PC-3 (cell line): ENCODE results near the gene C1D. TPM values are rescaled to one million over a fixed set of nuclear protein-coding genes. Genes with fewer than 3 reads are reported as not detected.
A peak's percentile ranks its signal among the peaks of the same experiment; 100 is the strongest.

Experiments used
- ATAC-seq: fragments of 200-7000 bp; cut with Tn5 transposase; 2 replicates; pipeline ENCODE4 v1.9.1; 2020; ENCODE audit warnings: mild to moderate bottlenecking, moderate library complexity
- BruUV-seq: library from RNA; stranded (reverse); fragments of 400-500 nt; replicated peaks from 2 replicates; lab custom pipeline; 2021; lab: Mats Ljungman, UMichigan
- CTCF ChIA-PET: fragments of 300-600 bp; sonication (Branson Sonifier 250); formaldehyde crosslinking; loops from one replicate; lab custom pipeline; 2022; ENCODE audit warnings: antibody characterized with exemption; lab: Charles Lee
- POLR2A ChIA-PET: fragments of 300-600 bp; sonication (Branson Sonifier 250); formaldehyde crosslinking; loops from one replicate; lab custom pipeline; 2022; ENCODE audit warnings: antibody characterized with exemption; ENCODE audit not compliant: unreplicated experiment; lab: Charles Lee
- DNase-seq: peaks from one replicate; pipeline ENCODE4 v3.0.0-alpha.2; 2015
- H2AFZ ChIP-seq: fragments of 300-600 bp; sonication (generic); 2 replicates; pipeline ENCODE4 v1.6.0; 2016; ENCODE audit warnings: antibody characterized with exemption, low read length
- H3F3A ChIP-seq: fragments of 300-600 bp; sonication (generic); one replicate; pipeline ENCODE4 v1.6.0; 2017; ENCODE audit warnings: antibody characterized with exemption, low read length, control low read depth, mild to moderate bottlenecking; ENCODE audit not compliant: unreplicated experiment
- H3K27ac ChIP-seq: fragments of 300-600 bp; sonication (generic); 2 replicates; pipeline ENCODE4 v1.5.1; 2016; ENCODE audit warnings: mild to moderate bottlenecking, low read length
- H3K27me3 ChIP-seq: fragments of 300-600 bp; sonication (generic); 2 replicates; pipeline ENCODE4 v1.6.1; 2016; ENCODE audit warnings: low read length, mixed read lengths
- H3K36me3 ChIP-seq: fragments of 300-600 bp; sonication (generic); 2 replicates; pipeline ENCODE4 v1.6.1; 2016; ENCODE audit warnings: low read depth, mixed run types, low read length, mixed read lengths
- H3K4me1 ChIP-seq: fragments of 300-600 bp; sonication (generic); 2 replicates; pipeline ENCODE4 v1.5.1; 2016; ENCODE audit warnings: low read length; ENCODE audit not compliant: insufficient read depth
- H3K4me2 ChIP-seq: fragments of 300-600 bp; sonication (generic); 2 replicates; pipeline ENCODE4 v1.6.0; 2016; ENCODE audit warnings: low read length
- H3K4me3 ChIP-seq: fragments of 300-600 bp; sonication (generic); 2 replicates; pipeline ENCODE4 v1.5.1; 2016; ENCODE audit warnings: mild to moderate bottlenecking, low read length, mixed read lengths
- H3K79me2 ChIP-seq: fragments of 300-600 bp; sonication (generic); 2 replicates; pipeline ENCODE4 v1.6.1; 2017; ENCODE audit warnings: low read length, mixed read lengths
- H3K9ac ChIP-seq: fragments of 300-600 bp; sonication (generic); 2 replicates; pipeline ENCODE4 v1.6.0; 2016; ENCODE audit warnings: mild to moderate bottlenecking, low read length
- H3K9me2 ChIP-seq: fragments of 300-600 bp; sonication (generic); replicated peaks from 2 replicates; pipeline ENCODE4 v1.6.1; 2016; ENCODE audit warnings: mixed run types, low read length, mixed read lengths
- H3K9me3 ChIP-seq: fragments of 300-600 bp; sonication (generic); 2 replicates; pipeline ENCODE4 v1.6.1; 2016; ENCODE audit warnings: low read length, mixed read lengths
- H4K20me1 ChIP-seq: fragments of 300-600 bp; sonication (generic); 2 replicates; pipeline ENCODE4 v1.6.1; 2016; ENCODE audit warnings: low read length, mixed read lengths
- EZH2 ChIP-seq: fragments of 300-600 bp; sonication (generic); IDR thresholded peaks from one replicate; pipeline ENCODE4 v1.6.1; 2017; ENCODE audit warnings: antibody characterized with exemption, mild to moderate bottlenecking, low read length; ENCODE audit not compliant: unreplicated experiment
- EZH2phosphoT487 ChIP-seq: fragments of 300-600 bp; sonication (generic); IDR thresholded peaks from 2 replicates; pipeline ENCODE4 v1.6.1; 2018; ENCODE audit warnings: mild to moderate bottlenecking, antibody characterized with exemption, low read length, borderline replicate concordance
- intact Hi-C: fragments of 100-400 bp; cut with micrococcal nuclease; formaldehyde crosslinking; loops from 2 replicates; pipeline ENCODE4 v1.9.0; 2023
- total RNA-seq: library from RNA; depleted of rRNA; stranded (reverse); fragments of >200 nt; gene quantifications from 2 replicates; pipeline ENCODE4 v1.2.3, GENCODE V29; 2014
- TF ChIP-seq, protein P1 (sequence below): fragments of 300-600 bp; sonication (generic); conservative IDR thresholded peaks from 2 replicates; pipeline ENCODE4 v1.5.1; 2017; ENCODE audit warnings: antibody characterized with exemption, low read depth, mild to moderate bottlenecking, low read length

Gene C1D
- total RNA-seq, 1 experiment from 2014 or later, result 19.1 TPM

DNA sequence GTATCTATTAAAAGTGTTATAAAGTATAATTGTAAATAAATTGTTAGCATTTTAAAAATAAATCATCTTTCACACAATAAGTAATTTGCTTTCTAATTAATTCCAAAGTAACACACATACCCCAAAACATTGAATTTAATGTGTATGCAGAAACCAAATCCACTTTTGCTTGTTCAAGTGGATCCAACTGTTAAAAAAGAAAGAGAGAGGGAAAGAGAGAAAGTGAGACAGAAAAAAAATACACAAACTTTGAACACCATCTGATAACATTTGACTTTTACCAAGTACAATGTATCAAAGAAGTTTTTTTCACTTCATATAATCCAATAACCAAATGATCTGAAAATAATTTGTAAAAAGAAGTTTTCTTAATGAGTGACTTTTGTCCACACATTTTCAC, 16.6 kb downstream of the C1D start:
- peak overlapping the region; percentile 56; the same call in 1 of the 2 replicates for H3K4me2 ChIP-seq
- no peaks in the 10 kb centered on the region for H3K27me3 ChIP-seq
- ATAC-seq, result no peak
- H3K4me1 ChIP-seq, result peaks cover 37% of the 10 kb centered on the region
- peaks cover 50% of the 10 kb centered on the region for H3K79me2 ChIP-seq
- ChIA-PET POLR2A (no interaction called here), CTCF (no interaction called here)
- DNase-seq, result no peak
- no peaks in the 10 kb centered on the region for H3K9me2 ChIP-seq
- no peaks in the 10 kb centered on the region for H4K20me1 ChIP-seq
- H3K27ac ChIP-seq, result peak overlapping the region; percentile 90
- H3K36me3 ChIP-seq, result peaks cover 3% of the 10 kb centered on the region; the same call in 1 of the 2 replicates
- no peak overlapping the region for H2AFZ ChIP-seq
- no peaks in the 10 kb centered on the region for H3F3A ChIP-seq
- H3K9me3 ChIP-seq, result no peaks in the 10 kb centered on the region
- TF ChIP-seq EZH2, result no peak
- TF ChIP-seq EZH2phosphoT487, result no peak
- TF ChIP-seq, protein P1, sequence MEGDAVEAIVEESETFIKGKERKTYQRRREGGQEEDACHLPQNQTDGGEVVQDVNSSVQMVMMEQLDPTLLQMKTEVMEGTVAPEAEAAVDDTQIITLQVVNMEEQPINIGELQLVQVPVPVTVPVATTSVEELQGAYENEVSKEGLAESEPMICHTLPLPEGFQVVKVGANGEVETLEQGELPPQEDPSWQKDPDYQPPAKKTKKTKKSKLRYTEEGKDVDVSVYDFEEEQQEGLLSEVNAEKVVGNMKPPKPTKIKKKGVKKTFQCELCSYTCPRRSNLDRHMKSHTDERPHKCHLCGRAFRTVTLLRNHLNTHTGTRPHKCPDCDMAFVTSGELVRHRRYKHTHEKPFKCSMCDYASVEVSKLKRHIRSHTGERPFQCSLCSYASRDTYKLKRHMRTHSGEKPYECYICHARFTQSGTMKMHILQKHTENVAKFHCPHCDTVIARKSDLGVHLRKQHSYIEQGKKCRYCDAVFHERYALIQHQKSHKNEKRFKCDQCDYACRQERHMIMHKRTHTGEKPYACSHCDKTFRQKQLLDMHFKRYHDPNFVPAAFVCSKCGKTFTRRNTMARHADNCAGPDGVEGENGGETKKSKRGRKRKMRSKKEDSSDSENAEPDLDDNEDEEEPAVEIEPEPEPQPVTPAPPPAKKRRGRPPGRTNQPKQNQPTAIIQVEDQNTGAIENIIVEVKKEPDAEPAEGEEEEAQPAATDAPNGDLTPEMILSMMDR, result no peak
- no peak overlapping the region for H3K4me3 ChIP-seq
- BruUV-seq, result no TSS peak
- intact Hi-C loops, result no loop called here
- H3K9ac ChIP-seq, result peak overlapping the region; percentile 61; the same call in 1 of the 2 replicates

DNA sequence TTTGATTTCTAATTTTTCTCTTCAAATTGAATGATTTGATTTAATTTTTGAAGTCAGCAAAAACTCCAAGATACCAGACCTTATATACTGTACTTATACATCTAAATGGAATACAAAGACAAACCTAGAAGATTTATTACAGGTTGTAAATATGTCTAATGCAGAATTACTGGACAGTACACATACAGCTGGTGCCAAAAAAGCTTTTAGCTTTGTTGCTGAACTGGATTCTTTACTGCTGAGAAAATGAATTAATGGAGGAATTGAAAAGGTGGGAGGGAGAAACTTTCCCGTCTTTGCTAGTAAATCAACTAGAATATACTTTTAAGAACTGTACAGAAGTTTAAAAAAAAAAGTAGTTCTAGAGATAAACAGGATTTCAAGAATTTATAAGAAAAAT, 17.5 kb downstream of the C1D start:
- H3K9me3 ChIP-seq, result no peaks in the 10 kb centered on the region
- H3K36me3 ChIP-seq, result peaks cover 3% of the 10 kb centered on the region; the same call in 1 of the 2 replicates
- no peak overlapping the region for H2AFZ ChIP-seq
- TF ChIP-seq, protein P1, result no peak
- no peak for TF ChIP-seq EZH2
- TF ChIP-seq EZH2phosphoT487, result no peak
- intact Hi-C loops, result no loop called here
- H3F3A ChIP-seq, result no peaks in the 10 kb centered on the region
- H3K27ac ChIP-seq, result peak overlapping the region; percentile 90
- H3K79me2 ChIP-seq, result peaks cover 42% of the 10 kb centered on the region
- peak overlapping the region; percentile 56 for H3K4me2 ChIP-seq
- H4K20me1 ChIP-seq, result no peaks in the 10 kb centered on the region
- CTCF ChIA-PET, result interaction anchor here (0.5 to 0.7 kb wide), 2 partner anchors 48 to 220 kb away, joined by 3 read pairs; no protein-coding TSS in a partner anchor
- no peaks in the 10 kb centered on the region for H3K9me2 ChIP-seq
- H3K4me3 ChIP-seq, result no peak overlapping the region
- H3K27me3 ChIP-seq, result no peaks in the 10 kb centered on the region
- BruUV-seq, result no TSS peak
- H3K4me1 ChIP-seq, result peaks cover 37% of the 10 kb centered on the region
- POLR2A ChIA-PET, result no interaction called here
- DNase-seq (peak; percentile 87), ATAC-seq (peak; percentile 52)
- peak overlapping the region; percentile 63 for H3K9ac ChIP-seq

DNA sequence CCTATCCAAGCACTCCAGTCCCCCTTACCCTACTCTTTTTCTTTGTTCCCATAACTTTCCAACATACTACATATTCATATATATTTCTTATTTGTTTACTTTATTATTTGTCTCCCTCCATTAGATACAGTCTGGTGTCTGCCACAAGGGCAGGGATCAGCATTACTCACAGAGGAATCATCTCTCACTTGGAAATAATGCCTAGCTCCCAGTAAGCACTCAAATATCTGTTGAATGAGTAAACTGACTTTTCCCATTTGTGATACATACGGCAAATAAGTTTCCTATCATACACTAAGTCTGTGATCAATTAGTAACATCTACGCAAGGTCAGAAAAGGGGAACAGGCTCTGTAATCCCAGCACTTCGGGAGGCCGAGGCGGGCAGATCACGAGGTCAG, 18.7 kb downstream of the C1D start:
- Histone ChIP-seq H2AFZ (no peak overlapping the region), H3K4me1 (peaks cover 47% of the 10 kb centered on the region), H3F3A (no peaks in the 10 kb centered on the region), H3K9me2 (no peaks in the 10 kb centered on the region), H3K79me2 (peaks cover 30% of the 10 kb centered on the region), H3K36me3 (peaks cover 3% of the 10 kb centered on the region; the same call in 1 of the 2 replicates), H3K9me3 (no peaks in the 10 kb centered on the region), H3K27me3 (no peaks in the 10 kb centered on the region), H3K9ac (peak overlapping the region; percentile 63), H3K27ac (peak overlapping the region; percentile 90), H3K4me2 (peak overlapping the region; percentile 70), H4K20me1 (no peaks in the 10 kb centered on the region), H3K4me3 (peak overlapping the region; percentile 11; the same call in 1 of the 2 replicates)
- intact Hi-C loops, result no loop called here
- ChIA-PET CTCF (no interaction called here), POLR2A (interaction anchor here (1.0 kb wide), 1 partner anchor 19 kb away, joined by 3 read pairs; the partner anchor contains the start of gene C1D)
- BruUV-seq, result no TSS peak
- ATAC-seq (peak; percentile 93), DNase-seq (peak; percentile 93)
- TF ChIP-seq EZH2 (no peak), EZH2phosphoT487 (no peak)
- TF ChIP-seq, protein P1, result no peak
